Heart left ventricle (tissue), 16 donors: ENCODE results near the gene DSCAM. TPM values are rescaled to one million over a fixed set of nuclear protein-coding genes. Genes with fewer than 3 reads are reported as not detected.

Experiments
- ATAC-seq, 4 donors: fragments of 200-7000 bp; cut with Tn5 transposase; one replicate each; pipeline ENCODE4 v1.9.1; 2020 to 2022; ENCODE audit warnings: moderate library complexity in 4 of 4, mild to moderate bottlenecking in 3 of 4, moderate number of reproducible peaks in 1 of 4
- DNase-seq, 5 donors: peaks; one replicate each; pipeline ENCODE4 v3.0.0-alpha.2; 2020
- H3K27ac ChIP-seq, 12 donors: fragments of 200-600 bp; sonication (generic) in 4 of 12; one replicate each; pipeline versions ENCODE4 v1.5.0 to v1.8.0; 2016 to 2022; ENCODE audit warnings: mild to moderate bottlenecking in 2 of 12
- H3K27me3 ChIP-seq, 9 donors: fragments of 200-600 bp; sonication (generic) in 2 of 9; one replicate each; pipeline versions ENCODE4 v1.5.1 to v1.8.0; 2016 to 2022; ENCODE audit warnings: mild to moderate bottlenecking in 3 of 9
- H3K36me3 ChIP-seq, 9 donors: fragments of 200-600 bp; sonication (generic) in 2 of 9; one replicate each; pipeline versions ENCODE4 v1.5.0 to v1.8.0; 2018 to 2022; ENCODE audit warnings: mild to moderate bottlenecking in 2 of 9
- H3K4me1 ChIP-seq, 12 donors: fragments of 200-600 bp; sonication (generic) in 4 of 12; one replicate each; pipeline versions ENCODE4 v1.5.0 to v1.8.0; 2016 to 2022; ENCODE audit warnings: mild to moderate bottlenecking in 3 of 12
- H3K4me3 ChIP-seq, 12 donors: fragments of 200-600 bp; sonication (generic) in 4 of 12; one replicate each; pipeline versions ENCODE4 v1.5.0 to v1.8.0; 2017 to 2022; ENCODE audit warnings: mild to moderate bottlenecking in 9 of 12, moderate library complexity in 4 of 12
- H3K9me3 ChIP-seq, 12 donors: fragments of 200-600 bp; sonication (generic) in 4 of 12; one replicate each; pipeline versions ENCODE4 v1.5.0 to v1.8.0; 2016 to 2022; ENCODE audit warnings: mild to moderate bottlenecking in 1 of 12
- CTCF ChIP-seq, 12 donors: fragments of 200-600 bp; sonication (generic) in 4 of 12; IDR thresholded peaks; one replicate each; pipeline versions ENCODE4 v1.5.0 to v1.8.0; 2018 to 2022; ENCODE audit warnings: antibody characterized with exemption in 12 of 12, mild to moderate bottlenecking in 5 of 12
- POLR2A ChIP-seq, 2 donors: fragments of 450-650 bp; IDR thresholded peaks; one replicate each; pipeline ENCODE4 v1.6.1; 2017; ENCODE audit warnings: antibody characterized with exemption in 2 of 2, mild to moderate bottlenecking in 2 of 2, moderate library complexity in 2 of 2
- WGBS, 4 donors: extraction: QIAGEN DNeasy Blood & Tissue Kit in 2 of 4; methylation state at CpG; one replicate each; pipeline versions ENCODE4 v1.1.5 to v1.1.7; 2013 to 2018; 5-methylcytosine and 5-hydroxymethylcytosine counted together
- intact Hi-C, 10 donors: fragments of 100-400 bp; cut with DNase I; formaldehyde crosslinking; loops; one replicate each; pipeline versions ENCODE4 v1.11.1 to v1.14.2; 2022
- polyA plus RNA-seq, 2 donors: library from polyadenylated mRNA; stranded (reverse); fragments of 200-250 nt; gene quantifications; one replicate each; pipeline ENCODE4 v1.2.3, GENCODE V29; 2013
- total RNA-seq, 9 donors: library from RNA; depleted of rRNA in 2 of 9; stranded (reverse); fragments of >200 nt in 2 of 9; fragmentation: NEBNext Ultra II Directional in 3 of 9; extraction: Animal tissue kit (Norgen Biotek cat#: 25700) in 3 of 9; gene quantifications; one replicate each; pipeline versions ENCODE4 v1.1.0 to v1.2.4, GENCODE V29; 2016 to 2023
- donor health status: ischemic (EF 13 %, LVEDD 7.1; RV severe dilation, severe dysfunction).
- donor health status: healthy with polysubstance abuse.
- donor health status: DM: no; HTN: yes; CAD: no.
- donor health status: DM: no; HTN: no; CAD: no.
- donor health status: ischemic (EF 25% LVEDD 6.9; RV normal size, moderate dysfunction).
- donor health status: ischemic (EF 25% LVEDD 5.7; RV mildly dilated, moderate dysfunction).
- donor health status: healthy.
- donor health status: DM: yes; HTN: yes; CAD: no.
- donor health status: ischemic (EF 35%, LVEDD 5.7; RV mildly dilated, moderate dysfunction).
- donor health status: nonischemic (EF 11% LVEDD 7.7; RV severe dilation, severe dysfunction).
- donor health status: DM: yes; HTN: yes; CAD: no.
- donor health status: PGD.
- donor health status: ischemic (EF 29% LVEDD 5.4; RV normal size, mild dysfunction).
- donor health status: nonischemic (EF 23%, LVEDD 6.1; RV moderate dilation, normal function).

The DSCAM gene
- total and polyA plus RNA-seq, 11 donors, result 0.03 TPM; not detected in 10

DNA sequence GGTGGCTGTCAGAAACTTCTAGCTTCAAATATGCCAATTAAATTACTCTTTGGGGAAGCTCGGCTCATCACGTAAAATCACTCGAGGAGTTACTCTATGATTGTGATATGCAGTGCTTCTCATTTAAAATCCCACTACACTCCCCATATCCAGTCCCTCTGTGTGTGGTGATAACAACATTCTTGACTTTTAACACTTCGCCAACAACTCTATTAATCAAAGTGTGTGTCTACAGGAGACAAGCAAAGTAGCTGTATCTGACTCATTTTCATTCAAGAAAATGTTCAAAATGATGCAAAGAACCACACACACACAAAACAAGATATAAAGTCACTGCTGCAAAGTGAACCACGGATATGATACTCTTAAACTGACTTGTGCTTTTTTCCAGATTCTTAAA is 341.3 kb downstream of the DSCAM start:
- Histone ChIP-seq H3K36me3 (no peaks in the 10 kb centered on the region), H3K4me3 (no peak overlapping the region), H3K4me1 (no peaks in the 10 kb centered on the region), H3K9me3 (no peaks in the 10 kb centered on the region), H3K27me3 (peaks cover 0 to 7% (median 0%) of the 10 kb centered on the region in 9 donors), H3K27ac (no peak overlapping the region)
- TF ChIP-seq POLR2A (IDR thresholded peaks at IDR 0.05), result no peak
- TF ChIP-seq CTCF (IDR thresholded peaks at IDR 0.05), result no peak
- 20 to 36% (median 32%) methylated on average over 5 of the region's 5 CpGs for WGBS, 4 donors
- ATAC-seq (no peak), DNase-seq (no peak)
- intact Hi-C loops, result no loop called here

- Histone ChIP-seq H3K36me3 (no peaks in the 10 kb centered on the region), H3K9me3 (no peaks in the 10 kb centered on the region), H3K4me1 (no peaks in the 10 kb centered on the region), H3K27me3 (peaks cover 0 to 7% (median 0%) of the 10 kb centered on the region in 9 donors), H3K4me3 (no peak overlapping the region), H3K27ac (no peak overlapping the region)
- no peak for DNase-seq
- ATAC-seq, result no peak
- TF ChIP-seq POLR2A (IDR thresholded peaks at IDR 0.05), result no peak
- no peak for TF ChIP-seq CTCF (IDR thresholded peaks at IDR 0.05)
- intact Hi-C loops, result no loop called here
These were observed 341.7 kb downstream of the DSCAM start for GRCh38 chr21:40505244-40505643.

- intact Hi-C loops, result no loop called here
- no peak overlapping the region for H3K4me3 ChIP-seq
- peaks cover 0 to 7% (median 0%) of the 10 kb centered on the region in 9 donors for H3K27me3 ChIP-seq
- DNase-seq, result no peak
- no peaks in the 10 kb centered on the region for H3K9me3 ChIP-seq
- H3K27ac ChIP-seq, result no peak overlapping the region
- no peak for TF ChIP-seq POLR2A (IDR thresholded peaks at IDR 0.05)
- TF ChIP-seq CTCF (IDR thresholded peaks at IDR 0.05), result no peak
- 29 to 54% (median 43%) methylated on average over 1 of the region's 1 CpG for WGBS, 4 donors
- H3K4me1 ChIP-seq, result no peaks in the 10 kb centered on the region
- no peak for ATAC-seq
- no peaks in the 10 kb centered on the region for H3K36me3 ChIP-seq
These were observed 342.1 kb downstream of the DSCAM start for GRCh38 chr21:40504825-40505224.

DNA sequence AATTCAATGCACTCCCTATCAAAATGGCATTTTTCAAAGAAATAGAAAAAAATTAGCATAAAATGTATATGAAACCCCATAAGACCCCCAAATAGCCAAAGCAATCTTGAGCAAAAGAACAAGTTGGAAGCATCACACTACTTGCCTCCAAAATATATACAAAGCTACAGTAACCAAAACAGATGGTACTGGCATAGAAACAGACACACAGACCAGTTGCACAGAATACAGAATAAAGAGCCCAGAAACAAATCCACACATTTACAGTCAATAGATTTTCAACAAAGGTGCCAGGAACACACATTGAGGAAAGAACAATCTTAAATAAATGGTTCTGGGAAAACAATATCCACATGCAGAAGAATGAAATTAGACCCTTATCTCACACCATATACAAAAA is 350.8 kb downstream of the DSCAM start:
- Histone ChIP-seq H3K4me3 (no peak overlapping the region), H3K9me3 (peaks cover 0 to 20% (median 5%) of the 10 kb centered on the region in 12 donors), H3K36me3 (no peaks in the 10 kb centered on the region), H3K4me1 (no peaks in the 10 kb centered on the region), H3K27ac (no peak overlapping the region), H3K27me3 (no peaks in the 10 kb centered on the region)
- DNase-seq, result no peak
- intact Hi-C loops, result loop anchor here in 1 of 10 donors (10.0 kb wide), 1 partner anchor 59 kb away; no protein-coding TSS in a partner anchor
- no peak for TF ChIP-seq CTCF (IDR thresholded peaks at IDR 0.05)
- no peak for TF ChIP-seq POLR2A (IDR thresholded peaks at IDR 0.05)
- ATAC-seq, result no peak
